Fibroblast of lung (primary cell): Measurements from ENCODE around the gene UTS2B. TPM values are rescaled to one million over a fixed set of nuclear protein-coding genes. Genes with fewer than 3 reads are reported as not detected.

Source experiments
- DNase-seq, 2 donors: peaks; one replicate each; pipeline versions ENCODE4 v3.0.0 to v3.0.0-alpha.2; 2010; ENCODE audit warnings: low read depth in 2 of 2
- H2AFZ ChIP-seq: 2 replicates; pipeline ENCODE4 v1.5.1; 2012; ENCODE audit warnings: low read length, control low read depth, inconsistent platforms
- H3K27ac ChIP-seq: 2 replicates; pipeline ENCODE4 v1.5.1; 2011; ENCODE audit warnings: low read length, control low read depth; ENCODE audit not compliant: insufficient read depth
- H3K27me3 ChIP-seq: 2 replicates; pipeline ENCODE4 v1.5.1; 2011; ENCODE audit warnings: mild to moderate bottlenecking, low read length; ENCODE audit not compliant: control insufficient read depth, insufficient read depth
- H3K36me3 ChIP-seq: 2 replicates; pipeline ENCODE4 v1.5.1; 2011; ENCODE audit warnings: low read length; ENCODE audit not compliant: control insufficient read depth, insufficient read depth
- H3K4me1 ChIP-seq: 2 replicates; pipeline ENCODE4 v1.5.1; 2011; ENCODE audit warnings: low read length; ENCODE audit not compliant: control insufficient read depth, insufficient read depth; ENCODE audit errors: extremely low read depth
- H3K4me2 ChIP-seq: 2 replicates; pipeline ENCODE4 v1.5.1; 2011; ENCODE audit warnings: low read length, control low read depth; ENCODE audit not compliant: insufficient read depth; ENCODE audit errors: extremely low read depth
- H3K4me3 ChIP-seq, 4 experiments: fragments of 200-600 bp in 1 of 4; sonication (generic) in 1 of 4; replicated peaks in 1 of 4; 2 replicates each; pipeline ENCODE4 v1.5.1; 2011 to 2016; ENCODE audit warnings: low read length in 4 of 4, low read depth in 3 of 4, mild to moderate bottlenecking in 3 of 4, control low read depth in 2 of 4, inconsistent platforms in 1 of 4, mixed read lengths in 1 of 4; ENCODE audit not compliant: insufficient read depth in 1 of 4; ENCODE audit errors: control extremely low read depth in 1 of 4
- H3K79me2 ChIP-seq: 2 replicates; pipeline ENCODE4 v1.5.1; 2012; ENCODE audit warnings: mild to moderate bottlenecking, low read length, inconsistent platforms; ENCODE audit not compliant: control insufficient read depth, insufficient read depth
- H3K9ac ChIP-seq: 2 replicates; pipeline ENCODE4 v1.5.1; 2011; ENCODE audit warnings: mild to moderate bottlenecking, low read length, control low read depth; ENCODE audit not compliant: insufficient read depth
- H3K9me3 ChIP-seq: 2 replicates; pipeline ENCODE4 v1.5.1; 2012; ENCODE audit warnings: low read depth, low read length; ENCODE audit not compliant: control insufficient read depth, insufficient read depth
- H4K20me1 ChIP-seq: 2 replicates; pipeline ENCODE4 v1.5.1; 2011; ENCODE audit warnings: low read length; ENCODE audit not compliant: control insufficient read depth, insufficient read depth; ENCODE audit errors: extremely low read depth
- CTCF ChIP-seq, 2 donors: IDR thresholded peaks in 1 of 2; conservative IDR thresholded peaks in 1 of 2; 1 replicate in 1 of 2; 2 replicates in 1 of 2; pipeline ENCODE4 v1.5.1; 2011 to 2012; ENCODE audit warnings: low read length in 2 of 2, control low read depth in 1 of 2, inconsistent platforms in 1 of 2, low read depth in 1 of 2, mild to moderate bottlenecking in 1 of 2
- EZH2 ChIP-seq: IDR thresholded peaks from 2 replicates; pipeline ENCODE4 v1.5.1; 2012; ENCODE audit warnings: low read length, control low read depth, mild to moderate bottlenecking; ENCODE audit errors: missing control alignments
- polyA plus RNA-seq, 2 donors: library from polyadenylated mRNA; depleted of rRNA in 1 of 2; stranded (reverse) in 1 of 2; unstranded in 1 of 2; fragments of >200 nt; gene quantifications; 2 replicates each; pipeline ENCODE4 v1.2.1, GENCODE V29; 2011 to 2012; ENCODE audit warnings: missing spikeins in 1 of 2
- total RNA-seq: library from RNA; depleted of rRNA; stranded (reverse); fragments of >200 nt; gene quantifications from 2 replicates; pipeline ENCODE4 v1.2.1, GENCODE V29; 2014

The UTS2B gene
- total and polyA plus RNA-seq, 2 donors (not counting 1 experiment from before 2014, with no cell fraction given) = 0.99 to 1.3 TPM

- no peak overlapping the region for H3K4me3 ChIP-seq
- H3K36me3 ChIP-seq = peaks cover 4% of the 10 kb centered on the region
- TF ChIP-seq CTCF (conservative IDR thresholded peaks at IDR 0.05 in 1 of 2, IDR thresholded peaks at IDR 0.05 in 1 of 2; ENCODE audit: low read depth in 1 of 2, low read length in 2 of 2) (no peak), EZH2 (no peak)
- H3K27ac ChIP-seq = no peak overlapping the region
- H3K9ac ChIP-seq = no peak overlapping the region
- DNase-seq = no peak
- H3K4me2 ChIP-seq = no peak overlapping the region
- peaks cover 14% of the 10 kb centered on the region for H3K79me2 ChIP-seq
- H3K9me3 ChIP-seq = no peaks in the 10 kb centered on the region
- H2AFZ ChIP-seq = no peak overlapping the region
- no peaks in the 10 kb centered on the region for H3K27me3 ChIP-seq
- peaks cover 2% of the 10 kb centered on the region for H3K4me1 ChIP-seq
- H4K20me1 ChIP-seq = no peaks in the 10 kb centered on the region
These were observed 31.7 kb upstream of the UTS2B start for GRCh38 chr3:191362037-191362436.

GRCh38 chr3:191361456-191361855, 31.1 kb upstream of the UTS2B start:
- no peak overlapping the region for H2AFZ ChIP-seq
- no peak overlapping the region for H3K4me2 ChIP-seq
- H3K9me3 ChIP-seq = no peaks in the 10 kb centered on the region
- H3K9ac ChIP-seq = no peak overlapping the region
- no peak overlapping the region for H3K4me3 ChIP-seq
- H4K20me1 ChIP-seq = no peaks in the 10 kb centered on the region
- no peak overlapping the region for H3K27ac ChIP-seq
- H3K79me2 ChIP-seq = peaks cover 20% of the 10 kb centered on the region
- H3K36me3 ChIP-seq = peaks cover 4% of the 10 kb centered on the region
- DNase-seq = no peak
- TF ChIP-seq CTCF (conservative IDR thresholded peaks at IDR 0.05 in 1 of 2, IDR thresholded peaks at IDR 0.05 in 1 of 2; ENCODE audit: low read depth in 1 of 2, low read length in 2 of 2) (no peak), EZH2 (no peak)
- H3K4me1 ChIP-seq = peaks cover 4% of the 10 kb centered on the region
- no peaks in the 10 kb centered on the region for H3K27me3 ChIP-seq

GRCh38 chr3:191360620-191361019, 30.3 kb upstream of the UTS2B start:
- Histone ChIP-seq H3K27me3 (no peaks in the 10 kb centered on the region), H3K9ac (no peak overlapping the region), H3K79me2 (peaks cover 28% of the 10 kb centered on the region), H3K4me2 (no peak overlapping the region), H3K36me3 (peaks cover 4% of the 10 kb centered on the region), H2AFZ (no peak overlapping the region), H3K4me1 (peaks cover 6% of the 10 kb centered on the region), H3K4me3 (no peak overlapping the region), H4K20me1 (no peaks in the 10 kb centered on the region), H3K9me3 (no peaks in the 10 kb centered on the region), H3K27ac (no peak overlapping the region)
- no peak for TF ChIP-seq EZH2
- no peak for TF ChIP-seq CTCF (conservative IDR thresholded peaks at IDR 0.05 in 1 of 2, IDR thresholded peaks at IDR 0.05 in 1 of 2; ENCODE audit: low read depth in 1 of 2, low read length in 2 of 2)
- DNase-seq = no peak
